Endothelial cell (in vitro differentiated cells): ENCODE results near the gene IL15. TPM values are rescaled to one million over a fixed set of nuclear protein-coding genes. Genes with fewer than 3 reads are reported as not detected.

ENCODE experiments used
- DNase-seq: peaks from one replicate; pipeline ENCODE4 v3.0.0; 2021; ENCODE audit warnings: low spot score
- H3K27ac Mint-ChIP-seq: one replicate; pipeline ENCODE4 v1.8.0; 2021; ENCODE audit warnings: mixed read lengths, inconsistent platforms; ENCODE audit not compliant: unreplicated experiment
- H3K27me3 Mint-ChIP-seq: one replicate; pipeline ENCODE4 v1.8.0; 2021; ENCODE audit warnings: mild to moderate bottlenecking, moderate library complexity, mixed read lengths, inconsistent platforms; ENCODE audit not compliant: unreplicated experiment
- H3K36me3 Mint-ChIP-seq: one replicate; pipeline ENCODE4 v1.8.0; 2021; ENCODE audit warnings: mild to moderate bottlenecking, low read depth, mixed read lengths, inconsistent platforms; ENCODE audit not compliant: unreplicated experiment
- H3K4me1 Mint-ChIP-seq: one replicate; pipeline ENCODE4 v1.8.0; 2021; ENCODE audit warnings: mild to moderate bottlenecking, mixed read lengths, inconsistent platforms; ENCODE audit not compliant: unreplicated experiment
- H3K4me3 Mint-ChIP-seq: one replicate; pipeline ENCODE4 v1.8.0; 2021; ENCODE audit warnings: mild to moderate bottlenecking, mixed read lengths, inconsistent platforms; ENCODE audit not compliant: unreplicated experiment
- H3K9me3 Mint-ChIP-seq: one replicate; pipeline ENCODE4 v1.8.0; 2021; ENCODE audit warnings: mixed read lengths, inconsistent platforms; ENCODE audit not compliant: unreplicated experiment
- CTCF ChIP-seq: fragments of 200-600 bp; sonication (generic); IDR thresholded peaks from one replicate; pipeline ENCODE4 v1.5.0; 2021; ENCODE audit warnings: antibody characterized with exemption; ENCODE audit not compliant: unreplicated experiment
- total RNA-seq: library from RNA; stranded (reverse); fragmentation: NEBNext Ultra II Directional; extraction: Animal tissue kit (Norgen Biotek cat#: 25700); gene quantifications from one replicate; pipeline ENCODE4 v1.2.1, GENCODE V29; 2021; ENCODE audit not compliant: unreplicated experiment

Gene IL15
- total RNA-seq, 1 donor from 2014 or later = 8.8 TPM

- Mint-ChIP-seq H3K27ac (no peak overlapping the region), H3K9me3 (no peaks in the 10 kb centered on the region), H3K27me3 (no peaks in the 10 kb centered on the region), H3K4me1 (no peaks in the 10 kb centered on the region), H3K36me3 (peaks cover 12% of the 10 kb centered on the region), H3K4me3 (no peak overlapping the region)
- no peak for TF ChIP-seq CTCF
- DNase-seq = no peak
These were observed 83.2 kb downstream of the IL15 start for GRCh38 chr4:141719585-141719984.

- H3K27me3 Mint-ChIP-seq = no peaks in the 10 kb centered on the region
- no peak for DNase-seq
- no peaks in the 10 kb centered on the region for H3K4me1 Mint-ChIP-seq
- H3K9me3 Mint-ChIP-seq = no peaks in the 10 kb centered on the region
- TF ChIP-seq CTCF = no peak
- no peak overlapping the region for H3K4me3 Mint-ChIP-seq
- no peak overlapping the region for H3K27ac Mint-ChIP-seq
- peaks cover 8% of the 10 kb centered on the region for H3K36me3 Mint-ChIP-seq
These were observed 84.8 kb downstream of the IL15 start for GRCh38 chr4:141721174-141721573.

DNA sequence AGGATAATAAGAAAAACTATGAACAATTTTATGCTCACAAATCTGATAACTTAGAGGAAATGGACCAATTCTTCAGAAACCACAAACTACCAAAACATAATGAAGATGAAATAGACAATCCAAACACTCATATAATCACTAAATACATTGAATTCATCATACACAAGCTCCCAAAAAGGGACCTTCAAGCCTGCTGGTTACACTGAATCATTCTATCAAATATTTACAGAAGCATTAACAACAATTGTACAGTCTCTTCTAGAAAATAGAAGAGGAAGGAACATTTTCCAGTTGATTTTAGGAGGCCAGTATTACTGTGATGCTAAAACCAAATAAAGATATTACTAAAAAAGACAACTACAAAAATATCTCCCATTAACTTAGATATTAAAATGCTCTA lies 88.3 kb downstream of the IL15 start:
- H3K36me3 Mint-ChIP-seq = no peaks in the 10 kb centered on the region
- DNase-seq = no peak
- H3K9me3 Mint-ChIP-seq = no peaks in the 10 kb centered on the region
- no peak overlapping the region for H3K27ac Mint-ChIP-seq
- H3K4me1 Mint-ChIP-seq = no peaks in the 10 kb centered on the region
- no peak for TF ChIP-seq CTCF
- H3K4me3 Mint-ChIP-seq = no peak overlapping the region
- H3K27me3 Mint-ChIP-seq = no peaks in the 10 kb centered on the region

DNA sequence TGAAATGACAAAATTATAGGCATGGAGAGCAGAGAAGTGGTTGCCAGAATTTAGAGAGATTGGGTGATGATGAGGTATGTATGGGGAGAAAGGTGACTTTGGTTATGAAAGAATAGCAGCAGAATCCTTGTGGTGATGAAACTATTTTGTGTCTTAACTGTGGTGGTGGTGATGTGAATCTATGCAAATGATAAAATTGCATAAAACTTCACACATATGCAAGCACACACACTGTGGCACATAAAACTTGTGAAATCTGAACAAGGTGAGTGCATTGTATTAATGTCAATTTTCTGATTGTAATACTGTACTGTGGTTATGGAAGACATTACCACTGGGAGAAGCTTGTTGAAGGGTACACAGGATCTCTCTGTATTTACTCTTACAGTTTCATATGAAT lies 91.0 kb downstream of the IL15 start:
- peaks cover 7% of the 10 kb centered on the region for H3K36me3 Mint-ChIP-seq
- H3K9me3 Mint-ChIP-seq = no peaks in the 10 kb centered on the region
- H3K27ac Mint-ChIP-seq = no peak overlapping the region
- no peak for DNase-seq
- H3K4me3 Mint-ChIP-seq = no peak overlapping the region
- H3K4me1 Mint-ChIP-seq = no peaks in the 10 kb centered on the region
- no peaks in the 10 kb centered on the region for H3K27me3 Mint-ChIP-seq
- TF ChIP-seq CTCF = no peak

- no peak overlapping the region for H3K27ac Mint-ChIP-seq
- no peak for TF ChIP-seq CTCF
- H3K27me3 Mint-ChIP-seq = no peaks in the 10 kb centered on the region
- no peak overlapping the region for H3K4me3 Mint-ChIP-seq
- no peak for DNase-seq
- H3K9me3 Mint-ChIP-seq = no peaks in the 10 kb centered on the region
- H3K4me1 Mint-ChIP-seq = no peaks in the 10 kb centered on the region
- peaks cover 7% of the 10 kb centered on the region for H3K36me3 Mint-ChIP-seq
These were observed 94.4 kb downstream of the IL15 start for GRCh38 chr4:141730805-141731204.
